K562 (cell line): ENCODE results near the gene KCNN3.

Experiments
- CTCF ChIP-seq, 3 experiments: IDR thresholded peaks in 2 of 3; conservative IDR thresholded peaks in 1 of 3; 2 replicates each; pipeline ENCODE4 v1.5.1; 2011 to 2012; ENCODE audit warnings: low read length in 3 of 3, mild to moderate bottlenecking in 3 of 3, control low read depth in 2 of 3, improper control_type of control experiment in 1 of 3, inconsistent platforms in 1 of 3, low read depth in 1 of 3, mixed read lengths in 1 of 3, moderate library complexity in 1 of 3; ENCODE audit not compliant: insufficient read depth in 2 of 3
- EP300 ChIP-seq: IDR thresholded peaks from 2 replicates; pipeline ENCODE4 v1.6.1; 2012; ENCODE audit warnings: low read length, improper control_type of control experiment
- MAFK ChIP-seq: IDR thresholded peaks from 2 replicates; pipeline ENCODE4 v1.6.1; 2011; ENCODE audit warnings: low read length, improper control_type of control experiment
- RFX1 ChIP-seq: fragments of 450-650 bp; IDR thresholded peaks from 2 replicates; pipeline ENCODE4 v1.6.1; 2016; ENCODE audit warnings: mild to moderate bottlenecking, moderate library complexity

- TF ChIP-seq RFX1, result no peak
- TF ChIP-seq CTCF (IDR thresholded peaks at IDR 0.05 in 2 of 3, conservative IDR thresholded peaks at IDR 0.05 in 1 of 3; ENCODE audit: insufficient read depth in 2 of 3, low read depth in 1 of 3, low read length in 3 of 3), result no peak
- TF ChIP-seq EP300, result no peak
- no peak for TF ChIP-seq MAFK
Measured at GRCh38 chr1:154849645-154850131, 20.4 kb downstream of the KCNN3 start.
